Activated naive CD8-positive, alpha-beta T cell (primary cell): ENCODE results near the gene FEM1A.
"Not testable (repeated sequence)": the region's sequence is repeated elsewhere in the genome, so short reads cannot be mapped to it uniquely, and the experiment has no call there.

Experiments
- H3K27ac Mint-ChIP-seq: one replicate; pipeline ENCODE4 v1.8.0; 2021; ENCODE audit warnings: mixed read lengths
- H3K27me3 Mint-ChIP-seq: one replicate; pipeline ENCODE4 v1.8.0; 2021; ENCODE audit warnings: mixed read lengths
- H3K36me3 Mint-ChIP-seq: one replicate; pipeline ENCODE4 v1.8.0; 2021; ENCODE audit warnings: mixed read lengths
- H3K4me1 Mint-ChIP-seq: one replicate; pipeline ENCODE4 v1.8.0; 2021; ENCODE audit warnings: low read depth, mixed read lengths
- H3K4me3 Mint-ChIP-seq: one replicate; pipeline ENCODE4 v1.8.0; 2021; ENCODE audit warnings: mild to moderate bottlenecking, mixed read lengths
- H3K9me3 Mint-ChIP-seq: one replicate; pipeline ENCODE4 v1.8.0; 2021; ENCODE audit warnings: low read depth, mixed read lengths

Gene FEM1A

GRCh38 chr19:4844348-4845179 lies 53.0 kb downstream of the FEM1A start:
- H3K4me1 Mint-ChIP-seq, result no peaks in the 10 kb centered on the region
- H3K4me3 Mint-ChIP-seq, result no peak overlapping the region
- H3K36me3 Mint-ChIP-seq, result peaks cover 4% of the 10 kb centered on the region
- H3K27me3 Mint-ChIP-seq, result no peaks in the 10 kb centered on the region
- H3K27ac Mint-ChIP-seq, result no peak overlapping the region
- no peaks in the 10 kb centered on the region for H3K9me3 Mint-ChIP-seq

GRCh38 chr19:4845975-4846374 lies 54.4 kb downstream of the FEM1A start:
- H3K9me3 Mint-ChIP-seq, H3K4me1 Mint-ChIP-seq, H3K27ac Mint-ChIP-seq, H3K4me3 Mint-ChIP-seq, H3K36me3 Mint-ChIP-seq, H3K27me3 Mint-ChIP-seq: not testable (repeated sequence)

GRCh38 chr19:4847190-4847973 lies 55.8 kb downstream of the FEM1A start:
- Mint-ChIP-seq H3K4me3 (no peak overlapping the region), H3K4me1 (no peaks in the 10 kb centered on the region)

GRCh38 chr19:4849019-4849418 lies 57.5 kb downstream of the FEM1A start:
- no peak overlapping the region for H3K4me3 Mint-ChIP-seq
- H3K4me1 Mint-ChIP-seq, result no peaks in the 10 kb centered on the region
- no peaks in the 10 kb centered on the region for H3K9me3 Mint-ChIP-seq
- H3K36me3 Mint-ChIP-seq, result peaks cover 2% of the 10 kb centered on the region
- no peaks in the 10 kb centered on the region for H3K27me3 Mint-ChIP-seq
- H3K27ac Mint-ChIP-seq, result no peak overlapping the region

More at GRCh38 chr19:4847190-4847973, 55.8 kb downstream of the FEM1A start:
- Mint-ChIP-seq H3K9me3 (no peaks in the 10 kb centered on the region), H3K27me3 (no peaks in the 10 kb centered on the region), H3K36me3 (peaks cover 2% of the 10 kb centered on the region), H3K27ac (no peak overlapping the region)
